ENCODE measurements around the gene LRRC8E.

The LRRC8E gene

GRCh38 chr19:7943444-7944176 lies 55.3 kb downstream of the LRRC8E start, which contains the start of gene TIMM44:
TSS of gene TIMM44 (minus strand) at chr19:7943666. CDS start at chr19:7943651, 15 bp downstream.
- TF ChIP-seq CTCF (IDR thresholded peaks at IDR 0.05; ENCODE audit: low read depth, low read length) = no peak
- in situ Hi-C loops (cut with HindIII; ENCODE audit: low sequenced_read_pairs) = no loop called here
- peak; percentile 99 for DNase-seq (ENCODE audit: low read depth, low spot score)
- H3K4me3 ChIP-seq (ENCODE audit: low read depth, low read length) = peak within 1 kb of the TSS; percentile 68

GRCh38 chr19:7944177-7944761 lies 56.0 kb downstream of the LRRC8E start:
- DNase-seq (ENCODE audit: low read depth, low spot score) = peak; percentile 91
- peak; percentile 78 for TF ChIP-seq CTCF (IDR thresholded peaks at IDR 0.05; ENCODE audit: low read depth, low read length)
- in situ Hi-C loops (cut with HindIII; ENCODE audit: low sequenced_read_pairs) = no loop called here
- peak overlapping the region; percentile 68 for H3K4me3 ChIP-seq (ENCODE audit: low read depth, low read length)

- no peak overlapping the region for H3K4me3 ChIP-seq (ENCODE audit: low read depth, low read length)
- no peak for TF ChIP-seq CTCF (IDR thresholded peaks at IDR 0.05; ENCODE audit: low read depth, low read length)
- peak; percentile 7 for DNase-seq (ENCODE audit: low read depth, low spot score)
- in situ Hi-C loops (cut with HindIII; ENCODE audit: low sequenced_read_pairs) = no loop called here
Measured at GRCh38 chr19:7947939-7948338, 59.6 kb downstream of the LRRC8E start.

Data from astrocyte of the spinal cord (primary cell).